AG10803 (cell line): ENCODE data around the gene LPP.

ENCODE experiments used
- DNase-seq: peaks from one replicate; pipeline ENCODE4 v3.0.0; 2010; ENCODE audit warnings: low read depth
- H3K4me3 ChIP-seq: 2 replicates; pipeline ENCODE4 v1.5.1; 2011; ENCODE audit warnings: mild to moderate bottlenecking, low read length, control low read depth
- CTCF ChIP-seq: conservative IDR thresholded peaks from 2 replicates; pipeline ENCODE4 v1.5.1; 2011; ENCODE audit warnings: mild to moderate bottlenecking, low read length, control low read depth, inconsistent platforms

LPP gene

GRCh38 chr3:188342991-188343732 lies 189.2 kb downstream of the LPP start:
- TF ChIP-seq CTCF: no peak
- no peak overlapping the region for H3K4me3 ChIP-seq
- no peak for DNase-seq

GRCh38 chr3:188343894-188344293 lies 189.9 kb downstream of the LPP start:
- H3K4me3 ChIP-seq: no peak overlapping the region
- TF ChIP-seq CTCF: no peak
- no peak for DNase-seq

- TF ChIP-seq CTCF: no peak
- peak; percentile 29 for DNase-seq
Measured at GRCh38 chr3:188345223-188345622, 191.3 kb downstream of the LPP start.

GRCh38 chr3:188348435-188349244 lies 194.7 kb downstream of the LPP start:
- TF ChIP-seq CTCF: no peak
- peak; percentile 96 for DNase-seq
- H3K4me3 ChIP-seq: no peak overlapping the region

More at GRCh38 chr3:188345223-188345622, 191.3 kb downstream of the LPP start:
- no peak overlapping the region for H3K4me3 ChIP-seq

- peak overlapping the region; percentile 10; the same call in 1 of the 2 replicates for H3K4me3 ChIP-seq
- no peak for TF ChIP-seq CTCF
- DNase-seq: peak; percentile 42
Measured at GRCh38 chr3:188349351-188349901, 195.5 kb downstream of the LPP start.

- no peak for TF ChIP-seq CTCF
- peak; percentile 13 for DNase-seq
- H3K4me3 ChIP-seq: no peak overlapping the region
Measured at GRCh38 chr3:188349933-188350332, 196.0 kb downstream of the LPP start.
